SU-DHL-6 (cell line): ENCODE data around the gene ISYNA1.

Experiments used
- H2AFZ ChIP-seq: fragments of 200-600 bp; sonication (generic); 2 replicates; pipeline ENCODE4 v1.6.1; 2014; ENCODE audit warnings: low read depth, mild to moderate bottlenecking, moderate library complexity, mixed read lengths, antibody characterized with exemption, low read length; ENCODE audit not compliant: severe bottlenecking
- H3F3A ChIP-seq: fragments of 200-600 bp; shearing (Covaris generic); 2 replicates; pipeline ENCODE4 v1.6.0; 2016; ENCODE audit warnings: antibody characterized with exemption, mild to moderate bottlenecking; ENCODE audit not compliant: insufficient read depth
- H3K27ac ChIP-seq: fragments of 200-600 bp; sonication (generic); 2 replicates; pipeline ENCODE4 v1.5.1; 2016; ENCODE audit warnings: low read depth, mild to moderate bottlenecking, low read length, moderate library complexity, mixed read lengths
- H3K27me3 ChIP-seq: fragments of 200-600 bp; sonication (generic), shearing (Covaris generic); 2 replicates; pipeline ENCODE4 v1.6.0; 2014; ENCODE audit warnings: mild to moderate bottlenecking, low read length
- H3K36me3 ChIP-seq: fragments of 200-600 bp; sonication (generic); 2 replicates; pipeline ENCODE4 v1.6.1; 2014; ENCODE audit warnings: mild to moderate bottlenecking, low read length, mixed read lengths
- H3K4me2 ChIP-seq: fragments of 300-600, 200-600 bp; shearing (Covaris generic), sonication (generic); 2 replicates; pipeline ENCODE4 v1.6.0; 2014; ENCODE audit warnings: low read length, low read depth, mild to moderate bottlenecking; ENCODE audit not compliant: poor library complexity, severe bottlenecking
- H3K4me3 ChIP-seq: fragments of 200-600 bp; sonication (generic); 2 replicates; pipeline ENCODE4 v1.5.1; 2014; ENCODE audit warnings: antibody characterized with exemption, low read length, mild to moderate bottlenecking, mixed read lengths; ENCODE audit not compliant: insufficient read depth, poor library complexity, severe bottlenecking
- H3K79me2 ChIP-seq: fragments of 200-600 bp; sonication (generic); 2 replicates; pipeline ENCODE4 v1.6.1; 2014; ENCODE audit warnings: mild to moderate bottlenecking, low read length, moderate library complexity; ENCODE audit not compliant: insufficient read depth
- H3K9ac ChIP-seq: fragments of 200-600 bp; sonication (generic); 2 replicates; pipeline ENCODE4 v1.7.0; 2014; ENCODE audit warnings: mild to moderate bottlenecking, low read length
- H3K9me2 ChIP-seq: fragments of 200-600 bp; sonication (generic); replicated peaks from 2 replicates; pipeline ENCODE4 v1.6.1; 2014; ENCODE audit warnings: low read length; ENCODE audit not compliant: insufficient read depth
- H3K9me3 ChIP-seq: fragments of 200-600 bp; sonication (generic); 2 replicates; pipeline ENCODE4 v1.6.1; 2014; ENCODE audit warnings: low read length, mixed read lengths; ENCODE audit not compliant: insufficient read depth
- H4K20me1 ChIP-seq: fragments of 200-600 bp; sonication (generic); 2 replicates; pipeline ENCODE4 v1.6.1; 2014; ENCODE audit warnings: low read depth, mild to moderate bottlenecking, antibody characterized with exemption, low read length, moderate library complexity, mixed read lengths
- CTCF ChIP-seq: fragments of 200-600 bp; sonication (generic); IDR thresholded peaks from one replicate; pipeline ENCODE4 v1.5.1; 2017; ENCODE audit warnings: antibody characterized with exemption, mild to moderate bottlenecking, low read length, moderate library complexity; ENCODE audit not compliant: insufficient read depth, poor library complexity, severe bottlenecking
- EZH2phosphoT487 ChIP-seq: fragments of 200-600 bp; sonication (generic), shearing (Covaris generic); conservative IDR thresholded peaks from 2 replicates; pipeline ENCODE4 v1.6.1; 2018; ENCODE audit warnings: mild to moderate bottlenecking, antibody characterized with exemption, low read length, moderate library complexity, mixed read lengths

Gene ISYNA1

GRCh38 chr19:18401580-18402112, 36.3 kb downstream of the ISYNA1 start:
- H4K20me1 ChIP-seq: no peaks in the 10 kb centered on the region
- H3K4me3 ChIP-seq: no peak overlapping the region
- H3K9ac ChIP-seq: no peak overlapping the region

GRCh38 chr19:18399008-18399407, 38.9 kb downstream of the ISYNA1 start:
- Histone ChIP-seq H3K9me2 (no peaks in the 10 kb centered on the region), H3K27ac (no peak overlapping the region), H3F3A (peaks cover 8% of the 10 kb centered on the region), H3K9me3 (no peaks in the 10 kb centered on the region), H3K79me2 (no peaks in the 10 kb centered on the region), H3K36me3 (no peaks in the 10 kb centered on the region), H2AFZ (no peak overlapping the region), H3K4me3 (no peak overlapping the region), H3K27me3 (no peaks in the 10 kb centered on the region; the same call in 1 of the 2 replicates), H3K9ac (no peak overlapping the region), H4K20me1 (no peaks in the 10 kb centered on the region), H3K4me2 (no peak overlapping the region)
- no peak for TF ChIP-seq CTCF
- TF ChIP-seq EZH2phosphoT487: no peak

More at GRCh38 chr19:18401580-18402112, 36.3 kb downstream of the ISYNA1 start:
- Histone ChIP-seq H3K79me2 (no peaks in the 10 kb centered on the region), H2AFZ (no peak overlapping the region), H3K27me3 (no peaks in the 10 kb centered on the region), H3K9me2 (no peaks in the 10 kb centered on the region), H3F3A (peaks cover 8% of the 10 kb centered on the region), H3K4me2 (no peak overlapping the region), H3K36me3 (no peaks in the 10 kb centered on the region), H3K9me3 (no peaks in the 10 kb centered on the region), H3K27ac (no peak overlapping the region)
- TF ChIP-seq CTCF: peak; percentile 22
- no peak for TF ChIP-seq EZH2phosphoT487

GRCh38 chr19:18397242-18398202, 40.4 kb downstream of the ISYNA1 start, which contains the start of gene LRRC25:
Gene LRRC25, minus strand, starts transcription at chr19:18397622. Its CDS starts 659 bp downstream, at chr19:18396963.
- no peaks in the 10 kb centered on the region; the same call in 1 of the 2 replicates for H3K27me3 ChIP-seq
- H3K9ac ChIP-seq: no peak within 1 kb of the TSS; the same call in 1 of the 2 replicates
- H3K9me2 ChIP-seq: no peaks in the 10 kb centered on the region
- H3K79me2 ChIP-seq: no peaks in the 10 kb centered on the region
- peak within 1 kb of the TSS; percentile 22 for H3K4me2 ChIP-seq
- H3K4me3 ChIP-seq: no peak within 1 kb of the TSS
- H3K36me3 ChIP-seq: no peaks in the 10 kb centered on the region
- H4K20me1 ChIP-seq: no peaks in the 10 kb centered on the region
- no peak for TF ChIP-seq CTCF
- H2AFZ ChIP-seq: no peak within 1 kb of the TSS
- H3K9me3 ChIP-seq: no peaks in the 10 kb centered on the region
- peaks cover 3% of the 10 kb centered on the region for H3F3A ChIP-seq
- H3K27ac ChIP-seq: no peak within 1 kb of the TSS
